Measurements from ENCODE around the gene TCAIM. TPM values are rescaled to one million over a fixed set of nuclear protein-coding genes. Genes with fewer than 3 reads are reported as not detected.

TCAIM gene
- total RNA-seq, 1 experiment from 2014 or later, result 19.5 TPM

- Histone ChIP-seq H3K4me1 (ENCODE audit: control insufficient read depth, insufficient read depth, low read length) (no peaks in the 10 kb centered on the region), H3K4me3 (ENCODE audit: low read depth in 2 of 2, low read length in 2 of 2) (no peak overlapping the region), H3K9me3 (ENCODE audit: control insufficient read depth, insufficient read depth, low read depth, low read length) (no peaks in the 10 kb centered on the region), H3K27me3 (ENCODE audit: control insufficient read depth, insufficient read depth, low read length) (no peaks in the 10 kb centered on the region), H3K36me3 (ENCODE audit: control insufficient read depth, insufficient read depth, low read length) (no peaks in the 10 kb centered on the region), H3K27ac (ENCODE audit: low read length) (no peak overlapping the region)
- no peak for TF ChIP-seq REST (IDR thresholded peaks at IDR 0.05; ENCODE audit: insufficient read depth in 1 of 2, low read depth in 2 of 2, low read length in 1 of 2)
- no peak for TF ChIP-seq SIN3A (IDR thresholded peaks at IDR 0.05; ENCODE audit: borderline replicate concordance, insufficient read depth, low read depth, low read length)
- no peak for TF ChIP-seq TCF7L2 (IDR thresholded peaks at IDR 0.05; ENCODE audit: low read depth, low read length)
- no peak for TF ChIP-seq POLR2AphosphoS5 (IDR thresholded peaks at IDR 0.05; ENCODE audit: low read depth, low read length)
- intact Hi-C loops (cut with micrococcal nuclease; ENCODE audit: unreplicated experiment), result no loop called here
- ChIA-PET POLR2A (no interaction called here), CTCF (no interaction called here)
- no peak for ATAC-seq
- BruUV-seq (replicated peaks), result no TSS peak
- in situ Hi-C loops (cut with HindIII; ENCODE audit: low pct_unique_long_range_greater_than_20kb, low sequenced_read_pairs), result no loop called here
- no peak for DNase-seq (ENCODE audit: low read depth, low spot score)
Measured at GRCh38 chr3:44427683-44428082, 89.1 kb downstream of the TCAIM start.

GRCh38 chr3:44428910-44429309 is 90.3 kb downstream of the TCAIM start:
- Histone ChIP-seq H3K27ac (ENCODE audit: low read length) (no peak overlapping the region), H3K27me3 (ENCODE audit: control insufficient read depth, insufficient read depth, low read length) (no peaks in the 10 kb centered on the region), H3K4me3 (ENCODE audit: low read depth in 2 of 2, low read length in 2 of 2) (no peak overlapping the region), H3K36me3 (ENCODE audit: control insufficient read depth, insufficient read depth, low read length) (no peaks in the 10 kb centered on the region), H3K4me1 (ENCODE audit: control insufficient read depth, insufficient read depth, low read length) (no peaks in the 10 kb centered on the region), H3K9me3 (ENCODE audit: control insufficient read depth, insufficient read depth, low read depth, low read length) (no peaks in the 10 kb centered on the region)
- CTCF ChIA-PET, result no interaction called here
- intact Hi-C loops (cut with micrococcal nuclease; ENCODE audit: unreplicated experiment), result no loop called here
- POLR2A ChIA-PET, result no interaction called here
- in situ Hi-C loops (cut with HindIII; ENCODE audit: low pct_unique_long_range_greater_than_20kb, low sequenced_read_pairs), result no loop called here
- no peak for TF ChIP-seq SIN3A (IDR thresholded peaks at IDR 0.05; ENCODE audit: borderline replicate concordance, insufficient read depth, low read depth, low read length)
- TF ChIP-seq CTCF (IDR thresholded peaks at IDR 0.05), result no peak
- TF ChIP-seq POLR2AphosphoS5 (IDR thresholded peaks at IDR 0.05; ENCODE audit: low read depth, low read length), result no peak
- no peak for TF ChIP-seq TCF7L2 (IDR thresholded peaks at IDR 0.05; ENCODE audit: low read depth, low read length)
- no peak for TF ChIP-seq REST (IDR thresholded peaks at IDR 0.05; ENCODE audit: insufficient read depth in 1 of 2, low read depth in 2 of 2, low read length in 1 of 2)
- ATAC-seq (no peak), DNase-seq (ENCODE audit: low read depth, low spot score) (no peak)
- no TSS peak for BruUV-seq (replicated peaks)
